Progenitor cell of endocrine pancreas (in vitro differentiated cells): ENCODE measurements around the gene MTNR1B. TPM values are rescaled to one million over a fixed set of nuclear protein-coding genes. Genes with fewer than 3 reads are reported as not detected.

Source experiments
- DNase-seq: peaks from one replicate; pipeline ENCODE4 v3.0.0; 2021; ENCODE audit warnings: low spot score; ENCODE audit not compliant: unreplicated experiment
- H3K27ac Mint-ChIP-seq: 2 replicates; pipeline ENCODE4 v1.8.0; 2021; ENCODE audit warnings: mild to moderate bottlenecking, moderate library complexity, mixed read lengths
- H3K27me3 Mint-ChIP-seq: 2 replicates; pipeline ENCODE4 v1.8.0; 2021; ENCODE audit warnings: mixed read lengths
- H3K36me3 Mint-ChIP-seq: 2 replicates; pipeline ENCODE4 v1.8.0; 2022; ENCODE audit warnings: mixed read lengths; ENCODE audit not compliant: insufficient read depth
- H3K4me1 Mint-ChIP-seq: 2 replicates; pipeline ENCODE4 v1.8.0; 2021; ENCODE audit warnings: low read depth, mixed read lengths
- H3K4me3 Mint-ChIP-seq: 2 replicates; pipeline ENCODE4 v1.8.0; 2021; ENCODE audit warnings: low read depth, mild to moderate bottlenecking, moderate library complexity, mixed read lengths
- H3K9me3 Mint-ChIP-seq: 2 replicates; pipeline ENCODE4 v1.8.0; 2021; ENCODE audit warnings: low read depth, mixed read lengths
- long read RNA-seq: library from polyadenylated mRNA; unstranded; transcript quantifications from one replicate; pipeline ENCODE4 v2.0.0, GENCODE V29; 2020
- total RNA-seq: library from RNA; stranded (reverse); gene quantifications from 2 replicates; pipeline ENCODE4 v1.2.1, GENCODE V29; 2021
- TF ChIP-seq, protein P1 (sequence below): fragments of 200-600 bp; sonication (generic); IDR thresholded peaks from one replicate; pipeline ENCODE4 v1.5.0; 2021; ENCODE audit warnings: antibody characterized with exemption, mild to moderate bottlenecking; ENCODE audit not compliant: unreplicated experiment

Gene MTNR1B
- not detected in 2 replicates for total RNA-seq
- long read RNA-seq: 0 reads

DNA sequence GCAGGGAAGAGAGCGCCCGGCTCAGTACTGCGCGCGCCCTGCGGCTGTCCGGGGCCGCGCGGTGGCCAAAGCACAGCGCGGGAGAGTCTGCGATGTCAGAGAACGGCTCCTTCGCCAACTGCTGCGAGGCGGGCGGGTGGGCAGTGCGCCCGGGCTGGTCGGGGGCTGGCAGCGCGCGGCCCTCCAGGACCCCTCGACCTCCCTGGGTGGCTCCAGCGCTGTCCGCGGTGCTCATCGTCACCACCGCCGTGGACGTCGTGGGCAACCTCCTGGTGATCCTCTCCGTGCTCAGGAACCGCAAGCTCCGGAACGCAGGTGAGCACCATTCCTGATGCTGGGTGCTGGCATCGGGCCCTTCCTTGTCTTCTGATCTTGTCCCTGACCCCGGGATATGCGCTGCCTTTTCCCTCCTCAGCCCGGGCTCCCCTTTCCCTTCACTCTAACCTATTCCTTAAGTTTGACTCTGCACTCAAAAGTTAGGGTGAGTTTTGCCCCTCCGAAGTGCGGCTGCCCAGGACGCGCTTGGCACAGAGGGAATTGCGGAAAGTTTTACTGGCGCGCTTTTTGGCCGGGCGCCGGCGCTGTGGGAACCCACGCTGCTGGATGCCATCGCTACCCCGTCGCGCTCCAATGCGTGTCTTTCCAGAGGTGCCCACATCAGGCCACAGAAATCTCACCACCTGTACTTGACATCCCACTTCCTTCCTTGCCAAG, at the start of gene MTNR1B:
Gene MTNR1B (plus strand): TSS at position 18 of the 714 bp plus-strand sequence. CDS start 75 bp downstream, at position 93.
- no peak for DNase-seq
- Mint-ChIP-seq H3K4me3 (peak within 1 kb of the TSS; percentile 62), H3K27me3 (peaks cover 56% of the 10 kb centered on the region), H3K27ac (no peak within 1 kb of the TSS), H3K4me1 (no peaks in the 10 kb centered on the region), H3K36me3 (no peaks in the 10 kb centered on the region), H3K9me3 (no peaks in the 10 kb centered on the region)
- TF ChIP-seq, protein P1, sequence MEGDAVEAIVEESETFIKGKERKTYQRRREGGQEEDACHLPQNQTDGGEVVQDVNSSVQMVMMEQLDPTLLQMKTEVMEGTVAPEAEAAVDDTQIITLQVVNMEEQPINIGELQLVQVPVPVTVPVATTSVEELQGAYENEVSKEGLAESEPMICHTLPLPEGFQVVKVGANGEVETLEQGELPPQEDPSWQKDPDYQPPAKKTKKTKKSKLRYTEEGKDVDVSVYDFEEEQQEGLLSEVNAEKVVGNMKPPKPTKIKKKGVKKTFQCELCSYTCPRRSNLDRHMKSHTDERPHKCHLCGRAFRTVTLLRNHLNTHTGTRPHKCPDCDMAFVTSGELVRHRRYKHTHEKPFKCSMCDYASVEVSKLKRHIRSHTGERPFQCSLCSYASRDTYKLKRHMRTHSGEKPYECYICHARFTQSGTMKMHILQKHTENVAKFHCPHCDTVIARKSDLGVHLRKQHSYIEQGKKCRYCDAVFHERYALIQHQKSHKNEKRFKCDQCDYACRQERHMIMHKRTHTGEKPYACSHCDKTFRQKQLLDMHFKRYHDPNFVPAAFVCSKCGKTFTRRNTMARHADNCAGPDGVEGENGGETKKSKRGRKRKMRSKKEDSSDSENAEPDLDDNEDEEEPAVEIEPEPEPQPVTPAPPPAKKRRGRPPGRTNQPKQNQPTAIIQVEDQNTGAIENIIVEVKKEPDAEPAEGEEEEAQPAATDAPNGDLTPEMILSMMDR: no peak

DNA sequence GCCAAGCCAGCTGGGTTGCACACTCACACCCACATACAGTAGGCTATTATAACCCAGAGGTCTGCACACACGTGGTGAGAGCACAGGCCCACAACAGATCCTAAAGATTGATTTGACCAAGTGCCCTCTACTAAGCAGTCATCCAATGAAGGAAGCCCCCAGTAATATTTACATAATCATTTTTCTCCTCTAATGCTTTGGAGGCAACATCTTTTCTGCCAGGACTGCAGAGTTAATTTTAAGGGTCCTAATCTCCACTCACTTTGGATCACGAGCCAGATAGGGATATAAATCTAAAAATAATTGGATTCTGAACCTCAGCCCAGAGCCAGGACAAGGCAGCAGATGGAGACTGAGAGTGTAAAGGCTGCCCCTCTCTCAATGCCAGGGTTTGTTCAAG, 49.1 kb upstream of the MTNR1B start:
- no peak for DNase-seq
- Mint-ChIP-seq H3K27ac (no peak overlapping the region), H3K4me3 (no peak overlapping the region), H3K27me3 (no peaks in the 10 kb centered on the region), H3K9me3 (peaks cover 5% of the 10 kb centered on the region), H3K4me1 (peaks cover 3% of the 10 kb centered on the region), H3K36me3 (no peaks in the 10 kb centered on the region)
- TF ChIP-seq, protein P1: no peak

DNA sequence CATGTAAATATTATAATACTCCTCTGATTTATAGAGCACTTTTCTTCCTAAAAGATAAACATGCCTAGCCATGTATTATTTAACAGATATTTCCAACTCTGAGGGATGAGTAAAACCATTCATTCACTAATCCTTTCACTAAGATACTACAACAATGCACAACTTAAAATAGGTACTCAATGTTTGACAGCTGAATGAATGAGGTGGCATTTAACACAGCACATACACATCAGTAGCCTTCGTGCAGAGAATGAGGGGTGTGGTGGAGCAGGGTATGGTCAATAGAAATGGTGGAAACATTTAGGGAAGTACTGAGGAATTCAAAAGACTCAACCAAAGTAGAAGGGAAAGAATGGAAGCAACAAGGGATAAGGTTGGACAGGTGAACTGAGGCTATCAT, 46.7 kb upstream of the MTNR1B start:
- H3K4me1 Mint-ChIP-seq: peaks cover 3% of the 10 kb centered on the region
- TF ChIP-seq, protein P1: no peak
- no peak overlapping the region for H3K27ac Mint-ChIP-seq
- H3K27me3 Mint-ChIP-seq: no peaks in the 10 kb centered on the region
- DNase-seq: no peak
- H3K4me3 Mint-ChIP-seq: no peak overlapping the region
- no peaks in the 10 kb centered on the region for H3K36me3 Mint-ChIP-seq
- H3K9me3 Mint-ChIP-seq: peaks cover 16% of the 10 kb centered on the region

DNA sequence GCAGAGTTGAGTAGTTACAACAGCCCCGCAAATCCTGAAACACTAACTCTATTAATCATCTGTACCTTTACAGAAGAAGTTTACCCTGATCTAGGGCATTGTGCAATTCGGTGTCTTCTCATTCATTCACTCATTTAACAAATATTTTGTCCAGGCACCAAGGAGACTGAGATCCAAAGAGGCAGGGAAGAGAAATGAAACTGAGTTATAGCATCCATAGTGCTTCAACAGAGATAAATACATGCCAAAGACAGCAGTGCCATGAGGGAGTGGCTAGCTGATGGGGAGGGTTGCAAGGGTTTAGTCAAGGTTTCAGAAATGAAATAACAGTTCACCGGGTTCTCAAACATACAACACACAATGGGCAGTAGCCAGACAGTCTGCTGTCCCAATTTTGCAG, 40.2 kb upstream of the MTNR1B start:
- Mint-ChIP-seq H3K27me3 (no peaks in the 10 kb centered on the region), H3K4me1 (no peaks in the 10 kb centered on the region), H3K4me3 (no peak overlapping the region), H3K27ac (no peak overlapping the region), H3K9me3 (peaks cover 14% of the 10 kb centered on the region), H3K36me3 (no peaks in the 10 kb centered on the region)
- TF ChIP-seq, protein P1: no peak
- DNase-seq: no peak

DNA sequence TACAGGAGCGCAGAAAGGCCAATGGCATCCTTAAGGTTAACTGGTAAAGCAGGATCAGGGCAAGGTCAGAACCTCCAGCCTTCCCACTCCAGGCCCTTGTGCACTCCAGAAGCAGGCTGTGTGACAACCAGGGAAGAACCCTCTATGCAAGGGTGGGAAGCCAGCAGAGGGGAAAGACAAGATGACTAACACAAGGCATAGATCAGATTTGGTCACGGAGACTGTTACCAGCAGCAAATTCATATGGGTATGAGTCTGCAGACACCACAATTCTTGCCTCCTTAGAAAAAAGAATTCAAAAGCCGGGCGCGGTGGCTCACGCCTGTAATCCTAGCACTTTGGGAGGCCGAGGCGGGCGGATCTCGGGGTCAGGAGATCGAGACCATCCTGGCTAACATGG, 39.8 kb upstream of the MTNR1B start:
- Mint-ChIP-seq H3K36me3 (no peaks in the 10 kb centered on the region), H3K27me3 (no peaks in the 10 kb centered on the region), H3K4me1 (no peaks in the 10 kb centered on the region), H3K27ac (no peak overlapping the region), H3K4me3 (no peak overlapping the region), H3K9me3 (peaks cover 11% of the 10 kb centered on the region)
- TF ChIP-seq, protein P1: no peak
- DNase-seq: no peak
